BE2C (cell line): ENCODE measurements around the gene CEP170B.
"Not testable (repeated sequence)": the region's sequence is repeated elsewhere in the genome, so short reads cannot be mapped to it uniquely, and the experiment has no call there.

ENCODE experiments used
- DNase-seq: peaks from one replicate; pipeline ENCODE4 v3.0.0-alpha.2; 2020
- H3K27me3 ChIP-seq: fragments of 250-450 bp; sonication (Bioruptor Pico); 2 replicates; pipeline ENCODE4 v1.5.1; 2020; ENCODE audit warnings: mild to moderate bottlenecking
- H3K36me3 ChIP-seq: fragments of 250-450 bp; sonication (Bioruptor Pico); 2 replicates; pipeline ENCODE4 v1.5.1; 2020; ENCODE audit warnings: mild to moderate bottlenecking
- H3K4me1 ChIP-seq: fragments of 250-450 bp; sonication (Bioruptor Pico); 2 replicates; pipeline ENCODE4 v1.5.1; 2020
- H3K4me3 ChIP-seq: 2 replicates; pipeline ENCODE4 v1.5.1; 2011; ENCODE audit warnings: low read depth, low read length
- H3K9me3 ChIP-seq: fragments of 250-450 bp; sonication (Bioruptor Pico); 2 replicates; pipeline ENCODE4 v1.5.1; 2020
- CTCF ChIP-seq: IDR thresholded peaks from 2 replicates; pipeline ENCODE4 v1.5.1; 2012; ENCODE audit warnings: mild to moderate bottlenecking, low read depth, low read length

CEP170B gene

DNA sequence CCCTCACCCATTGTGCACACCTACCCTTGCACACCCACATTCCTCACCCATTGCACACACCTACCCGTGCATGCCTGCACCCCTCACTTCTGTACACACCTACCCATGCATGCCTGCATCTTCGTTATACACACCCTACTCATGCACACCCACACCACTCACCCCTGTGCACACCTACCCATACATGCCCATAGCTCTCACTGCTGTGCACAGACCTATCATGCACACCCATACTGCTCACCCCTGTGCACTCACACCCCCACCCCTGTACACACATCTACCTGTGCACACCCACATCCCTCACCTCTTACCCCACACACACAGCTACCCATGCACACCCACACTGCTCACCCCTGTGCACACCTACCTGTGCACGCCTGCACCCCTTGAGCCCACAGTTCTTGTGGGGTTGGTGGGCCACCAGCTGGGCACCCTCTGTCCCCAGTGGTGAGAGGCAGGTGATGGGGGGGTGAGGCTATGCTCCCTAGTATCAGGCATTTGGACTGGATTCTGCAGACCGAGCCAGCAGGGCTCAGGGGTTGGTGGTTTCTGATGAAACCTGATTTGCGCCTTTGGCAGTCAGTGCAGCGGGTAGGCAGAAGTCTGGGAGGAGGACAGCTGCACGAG, 15.6 kb downstream of the CEP170B start:
- DNase-seq = peak; percentile 22
- Histone ChIP-seq H3K36me3 (no peaks in the 10 kb centered on the region), H3K4me1 (peaks cover 33% of the 10 kb centered on the region), H3K9me3 (no peaks in the 10 kb centered on the region), H3K27me3 (no peaks in the 10 kb centered on the region), H3K4me3 (no peak overlapping the region)
- TF ChIP-seq CTCF = no peak

GRCh38 chr14:104881369-104881979, 16.4 kb downstream of the CEP170B start:
- peak; percentile 90 for DNase-seq
- H3K9me3 ChIP-seq = no peaks in the 10 kb centered on the region
- H3K27me3 ChIP-seq = no peaks in the 10 kb centered on the region
- H3K36me3 ChIP-seq = no peaks in the 10 kb centered on the region
- no peak overlapping the region for H3K4me3 ChIP-seq
- TF ChIP-seq CTCF = no peak
- peaks cover 33% of the 10 kb centered on the region for H3K4me1 ChIP-seq

DNA sequence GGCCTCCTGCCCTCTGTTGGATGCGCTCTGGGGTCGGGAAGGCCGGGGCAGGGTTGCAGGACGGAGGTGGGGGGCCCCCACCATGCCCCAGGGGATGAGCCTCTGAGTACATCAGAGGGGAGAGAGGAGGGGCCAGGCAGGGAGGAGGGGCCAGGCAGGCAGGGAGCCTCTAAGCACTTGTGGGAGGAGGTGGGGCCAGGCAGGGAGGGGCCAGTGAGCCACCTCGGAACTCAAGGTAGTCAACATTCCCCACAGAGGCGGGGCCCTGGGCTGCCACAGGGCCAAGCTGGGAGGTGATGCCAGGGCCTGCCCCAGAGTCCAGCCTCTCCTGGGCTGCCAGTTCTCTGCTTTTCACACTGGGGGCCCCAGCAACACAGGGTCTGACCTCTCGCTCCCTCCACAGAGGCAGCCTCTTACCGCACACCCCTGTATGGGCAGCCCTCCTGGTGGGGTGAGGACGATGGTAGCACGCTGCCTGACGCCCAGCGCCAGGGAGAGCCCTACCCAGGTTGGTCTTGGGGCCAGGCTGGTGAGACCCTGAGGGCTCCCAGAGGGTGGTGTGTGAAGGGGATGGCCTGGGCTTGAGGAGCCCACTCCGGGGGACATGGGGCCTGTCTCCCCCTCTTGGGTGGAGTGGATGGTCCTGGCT, 17.4 kb downstream of the CEP170B start:
- H3K36me3 ChIP-seq = no peaks in the 10 kb centered on the region
- no peak for TF ChIP-seq CTCF
- H3K9me3 ChIP-seq = no peaks in the 10 kb centered on the region
- H3K27me3 ChIP-seq = no peaks in the 10 kb centered on the region
- no peak overlapping the region for H3K4me3 ChIP-seq
- H3K4me1 ChIP-seq = peaks cover 30% of the 10 kb centered on the region
- DNase-seq = peak; percentile 72

- Histone ChIP-seq H3K4me3 (no peak overlapping the region), H3K9me3 (no peaks in the 10 kb centered on the region), H3K4me1 (peaks cover 29% of the 10 kb centered on the region), H3K36me3 (no peaks in the 10 kb centered on the region), H3K27me3 (no peaks in the 10 kb centered on the region)
- no peak for TF ChIP-seq CTCF
- DNase-seq = peak; percentile 13
These were observed 18.1 kb downstream of the CEP170B start for GRCh38 chr14:104882991-104883660.

- DNase-seq = peak; percentile 14
- Histone ChIP-seq H3K4me1 (peaks cover 22% of the 10 kb centered on the region), H3K9me3 (no peaks in the 10 kb centered on the region), H3K4me3 (no peak overlapping the region), H3K27me3 (no peaks in the 10 kb centered on the region), H3K36me3 (no peaks in the 10 kb centered on the region)
- no peak for TF ChIP-seq CTCF
These were observed 18.8 kb downstream of the CEP170B start for GRCh38 chr14:104883681-104884361.

DNA sequence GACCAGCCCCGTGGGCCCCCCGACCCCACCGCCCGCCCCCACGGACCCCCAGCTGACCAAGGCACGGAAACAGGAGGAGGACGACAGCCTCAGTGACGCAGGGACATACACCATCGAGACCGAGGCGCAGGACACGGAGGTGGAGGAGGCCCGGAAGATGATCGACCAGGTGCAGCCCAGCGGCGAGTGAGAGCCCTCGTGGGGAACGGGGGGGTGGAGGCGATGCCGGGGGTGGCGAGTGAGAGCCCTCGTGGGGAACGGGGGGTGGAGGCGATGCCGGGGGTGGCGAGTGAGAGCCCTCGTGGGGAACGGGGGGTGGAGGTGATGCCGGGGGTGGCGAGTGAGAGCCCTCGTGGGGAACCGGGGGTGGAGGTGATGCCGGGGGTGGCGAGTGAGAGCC, 19.3 kb downstream of the CEP170B start:
- H3K9me3 ChIP-seq, H3K4me3 ChIP-seq, H3K36me3 ChIP-seq, H3K27me3 ChIP-seq: not testable (repeated sequence)
- peak; percentile 10 for DNase-seq
- peaks cover 22% of the 10 kb centered on the region for H3K4me1 ChIP-seq
